ENCODE measurements around the gene IL22RA1. TPM values are rescaled to one million over a fixed set of nuclear protein-coding genes. Genes with fewer than 3 reads are reported as not detected.

IL22RA1 gene
- total and polyA plus RNA-seq, 2 experiments from 2014 or later = 0.21 TPM; not detected in 1

GRCh38 chr1:24103879-24104278 is 39.1 kb downstream of the IL22RA1 start:
- H3K9me2 ChIP-seq (ENCODE audit: insufficient read depth) = no peaks in the 10 kb centered on the region
- H2AFZ ChIP-seq = no peak overlapping the region
- no peaks in the 10 kb centered on the region for H3K36me3 ChIP-seq (ENCODE audit: low read depth)
- in situ Hi-C loops (cut with MboI) = no loop called here
- 0 out of 2 replicates have a peak, but pooled peaks cover 7% of the 10 kb centered on the region for H3F3A ChIP-seq (ENCODE audit: insufficient read depth)
- TF ChIP-seq EZH2phosphoT487 (IDR thresholded peaks at IDR 0.05; ENCODE audit: insufficient read depth, low read depth) = no peak
- TF ChIP-seq EZH2 (IDR thresholded peaks at IDR 0.05; ENCODE audit: insufficient read depth, poor library complexity, severe bottlenecking) = no peak
- DNase-seq = no peak
- H4K20me1 ChIP-seq (ENCODE audit: insufficient read depth) = no peaks in the 10 kb centered on the region
- WGBS, 2 experiments (ENCODE audit: low coverage in 1 of 2, low lambda C conversion rate in 2 of 2, missing lambda C conversion rate in 2 of 2) = 81 to 89% methylated on average over 3 of the region's 3 CpGs
- H3K4me3 ChIP-seq = no peak overlapping the region
- no peak overlapping the region for H3K9ac ChIP-seq
- H3K27ac ChIP-seq = no peak overlapping the region
- H3K27me3 ChIP-seq (replicated peaks; ENCODE audit: insufficient read depth) = no peaks in the 10 kb centered on the region
- no peaks in the 10 kb centered on the region for H3K79me2 ChIP-seq (ENCODE audit: insufficient read depth)
- H3K4me2 ChIP-seq (ENCODE audit: unreplicated experiment) = no peak overlapping the region
- H3K4me1 ChIP-seq (ENCODE audit: insufficient read depth) = peaks cover 14% of the 10 kb centered on the region
- H3K9me3 ChIP-seq (ENCODE audit: low read depth) = no peaks in the 10 kb centered on the region

GRCh38 chr1:24103408-24103807 is 39.5 kb downstream of the IL22RA1 start:
- Histone ChIP-seq H3K27ac (no peak overlapping the region), H3K4me1 (ENCODE audit: insufficient read depth) (peaks cover 11% of the 10 kb centered on the region), H3K4me3 (no peak overlapping the region), H3K27me3 (replicated peaks; ENCODE audit: insufficient read depth) (no peaks in the 10 kb centered on the region), H3K79me2 (ENCODE audit: insufficient read depth) (no peaks in the 10 kb centered on the region), H3K36me3 (ENCODE audit: low read depth) (no peaks in the 10 kb centered on the region), H3K9me3 (ENCODE audit: low read depth) (no peaks in the 10 kb centered on the region), H4K20me1 (ENCODE audit: insufficient read depth) (no peaks in the 10 kb centered on the region), H3K9me2 (ENCODE audit: insufficient read depth) (no peaks in the 10 kb centered on the region), H3K9ac (no peak overlapping the region), H3K4me2 (ENCODE audit: unreplicated experiment) (no peak overlapping the region), H2AFZ (no peak overlapping the region), H3F3A (ENCODE audit: insufficient read depth) (0 out of 2 replicates have a peak, but pooled peaks cover 4% of the 10 kb centered on the region)
- TF ChIP-seq EZH2phosphoT487 (IDR thresholded peaks at IDR 0.05; ENCODE audit: insufficient read depth, low read depth) (no peak), EZH2 (IDR thresholded peaks at IDR 0.05; ENCODE audit: insufficient read depth, poor library complexity, severe bottlenecking) (no peak)
- DNase-seq = no peak
- 91 to 92% methylated on average over 3 of the region's 3 CpGs for WGBS, 2 experiments (ENCODE audit: low coverage in 1 of 2, low lambda C conversion rate in 2 of 2, missing lambda C conversion rate in 2 of 2)
- in situ Hi-C loops (cut with MboI) = no loop called here

- DNase-seq = no peak
- peaks cover 6% of the 10 kb centered on the region for H3K4me1 ChIP-seq (ENCODE audit: insufficient read depth)
- 66 to 69% methylated on average over 8 of the region's 8 CpGs for WGBS, 2 experiments (ENCODE audit: low coverage in 1 of 2, low lambda C conversion rate in 2 of 2, missing lambda C conversion rate in 2 of 2)
- no peaks in the 10 kb centered on the region for H3K36me3 ChIP-seq (ENCODE audit: low read depth)
- H3K9me2 ChIP-seq (ENCODE audit: insufficient read depth) = no peaks in the 10 kb centered on the region
- no peak overlapping the region for H3K4me2 ChIP-seq (ENCODE audit: unreplicated experiment)
- H3K27me3 ChIP-seq (replicated peaks; ENCODE audit: insufficient read depth) = no peaks in the 10 kb centered on the region
- in situ Hi-C loops (cut with MboI) = no loop called here
- H2AFZ ChIP-seq = no peak overlapping the region
- TF ChIP-seq EZH2 (IDR thresholded peaks at IDR 0.05; ENCODE audit: insufficient read depth, poor library complexity, severe bottlenecking) (no peak), EZH2phosphoT487 (IDR thresholded peaks at IDR 0.05; ENCODE audit: insufficient read depth, low read depth) (no peak)
- no peak overlapping the region for H3K4me3 ChIP-seq
- no peaks in the 10 kb centered on the region for H3K79me2 ChIP-seq (ENCODE audit: insufficient read depth)
- H3F3A ChIP-seq (ENCODE audit: insufficient read depth) = no peaks in the 10 kb centered on the region
- H3K27ac ChIP-seq = no peak overlapping the region
- no peaks in the 10 kb centered on the region for H3K9me3 ChIP-seq (ENCODE audit: low read depth)
- no peaks in the 10 kb centered on the region for H4K20me1 ChIP-seq (ENCODE audit: insufficient read depth)
- H3K9ac ChIP-seq = no peak overlapping the region
Observed at GRCh38 chr1:24102961-24103360, 40.0 kb downstream of the IL22RA1 start.

GRCh38 chr1:24101796-24102586 is 40.9 kb downstream of the IL22RA1 start:
- TF ChIP-seq EZH2 (IDR thresholded peaks at IDR 0.05; ENCODE audit: insufficient read depth, poor library complexity, severe bottlenecking) (no peak), EZH2phosphoT487 (IDR thresholded peaks at IDR 0.05; ENCODE audit: insufficient read depth, low read depth) (no peak)
- Histone ChIP-seq H3K79me2 (ENCODE audit: insufficient read depth) (no peaks in the 10 kb centered on the region), H4K20me1 (ENCODE audit: insufficient read depth) (no peaks in the 10 kb centered on the region), H2AFZ (no peak overlapping the region), H3K4me2 (ENCODE audit: unreplicated experiment) (no peak overlapping the region), H3K4me3 (no peak overlapping the region), H3K4me1 (ENCODE audit: insufficient read depth) (no peaks in the 10 kb centered on the region), H3K9me3 (ENCODE audit: low read depth) (no peaks in the 10 kb centered on the region), H3K27ac (no peak overlapping the region), H3K36me3 (ENCODE audit: low read depth) (no peaks in the 10 kb centered on the region), H3F3A (ENCODE audit: insufficient read depth) (no peaks in the 10 kb centered on the region), H3K9me2 (ENCODE audit: insufficient read depth) (no peaks in the 10 kb centered on the region), H3K27me3 (replicated peaks; ENCODE audit: insufficient read depth) (no peaks in the 10 kb centered on the region), H3K9ac (no peak overlapping the region)
- DNase-seq = no peak
- 69 to 77% methylated on average over 9 of the region's 9 CpGs for WGBS, 2 experiments (ENCODE audit: low coverage in 1 of 2, low lambda C conversion rate in 2 of 2, missing lambda C conversion rate in 2 of 2)
- in situ Hi-C loops (cut with MboI) = no loop called here
